H1 (cell line): ENCODE results near the gene NPPA. TPM values are rescaled to one million over a fixed set of nuclear protein-coding genes. Genes with fewer than 3 reads are reported as not detected.

Experiments used
- GABPA ChIP-seq: IDR thresholded peaks from 2 replicates; pipeline ENCODE4 v1.6.1; 2011; ENCODE audit warnings: mild to moderate bottlenecking, low read length, moderate library complexity, borderline replicate concordance; ENCODE audit not compliant: insufficient read depth
- HDAC2 ChIP-seq, 2 experiments: fragments of 300-600 bp in 1 of 2; sonication (generic) in 1 of 2; IDR thresholded peaks; 2 replicates each; pipeline ENCODE4 v1.6.1; 2011 to 2012; ENCODE audit warnings: low read depth in 2 of 2, low read length in 2 of 2, mild to moderate bottlenecking in 2 of 2, moderate library complexity in 2 of 2, borderline replicate concordance in 1 of 2, inconsistent platforms in 1 of 2
- KDM1A ChIP-seq: fragments of 200-600, 300-600 bp; sonication (generic); IDR thresholded peaks from 2 replicates; pipeline ENCODE4 v1.7.1; 2016; ENCODE audit warnings: mild to moderate bottlenecking, low read length, borderline replicate concordance
- KDM4A ChIP-seq: IDR thresholded peaks from one replicate; pipeline ENCODE4 v1.7.1; 2012; ENCODE audit warnings: low read depth, mild to moderate bottlenecking, moderate library complexity, low read length, inconsistent platforms; ENCODE audit not compliant: severe bottlenecking
- KDM5A ChIP-seq: fragments of 200-600 bp; IDR thresholded peaks from 2 replicates; pipeline ENCODE4 v1.7.1; 2012; ENCODE audit warnings: mild to moderate bottlenecking, low read length, inconsistent platforms, mixed read lengths
- SP4 ChIP-seq: IDR thresholded peaks from 2 replicates; pipeline ENCODE4 v1.6.1; 2012; ENCODE audit warnings: low read length, inconsistent platforms
- polyA plus RNA-seq, 7 experiments: library from polyadenylated mRNA; depleted of rRNA in 3 of 7; stranded (reverse) in 5 of 7; unstranded in 2 of 7; fragments of >200 nt in 5 of 7; fragments of 200-250 nt in 2 of 7; gene quantifications; 1 replicate in 5 of 7; 2 replicates in 1 of 7; 4 replicates in 1 of 7; pipeline versions ENCODE4 v1.2.1 to v1.2.3, GENCODE V29; 2011 to 2013; ENCODE audit warnings: missing spikeins in 2 of 7, mixed read lengths in 2 of 7
- total RNA-seq: library from RNA; stranded (reverse); fragmentation: NEBNext Ultra II Directional; extraction: Animal tissue kit (Norgen Biotek cat#: 25700); gene quantifications from 2 replicates; pipeline ENCODE4 v1.2.1, GENCODE V29; 2021
- TF ChIP-seq, protein P1 (sequence below): fragments of 300-600 bp; sonication (generic); IDR thresholded peaks from 2 replicates; pipeline ENCODE4 v1.7.1; 2012; ENCODE audit warnings: low read length, moderate library complexity, mild to moderate bottlenecking, inconsistent platforms; ENCODE audit not compliant: insufficient replicate concordance

Gene NPPA
- total and polyA plus RNA-seq, 2 of the 8 experiments (the other 6 are each of a cell fraction or from before 2014, with no cell fraction given) = not detected

DNA sequence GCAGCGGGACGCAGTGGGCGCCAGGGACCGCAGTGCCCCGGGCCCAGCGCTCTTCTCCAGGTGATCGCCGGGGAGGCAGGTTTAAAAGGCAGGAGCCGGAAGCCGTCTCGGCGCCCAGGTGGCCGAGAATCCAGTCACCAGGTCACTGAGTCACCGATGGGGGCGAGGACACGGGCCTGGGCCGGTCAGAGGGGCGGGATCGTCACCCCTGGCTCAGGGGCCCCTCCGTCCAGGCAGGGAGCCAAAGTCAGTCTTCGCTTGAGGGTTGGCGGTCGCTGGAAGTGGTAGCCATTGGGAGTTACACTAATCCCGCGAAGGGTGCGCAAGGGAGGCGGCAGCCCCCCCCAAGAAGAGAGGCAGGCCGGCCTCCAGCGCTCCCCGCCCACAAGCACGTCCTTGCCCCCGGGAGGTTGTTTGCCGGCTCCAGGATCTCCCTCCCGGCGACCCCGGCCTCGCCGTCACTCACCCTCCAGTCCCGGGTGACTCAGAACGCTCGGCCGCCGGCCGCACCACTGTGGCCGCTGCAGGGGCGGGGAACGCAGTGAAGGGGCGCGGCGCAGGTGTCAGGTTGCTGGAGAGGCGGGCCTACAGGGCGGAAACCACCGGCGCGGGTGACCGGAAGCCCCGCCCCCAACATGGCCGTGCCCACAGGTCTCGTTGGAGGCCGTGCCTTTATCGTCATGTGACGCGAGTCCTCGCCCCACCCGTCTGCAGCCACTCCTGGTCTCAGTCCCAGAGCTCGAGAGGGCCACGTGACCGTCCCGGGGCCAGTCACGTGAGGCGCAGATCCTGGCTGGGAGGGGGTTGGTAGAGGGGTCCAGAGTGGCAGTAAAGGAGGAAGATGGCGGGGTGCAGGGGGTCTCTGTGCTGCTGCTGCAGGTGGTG, 41.9 kb downstream of the NPPA start, which contains the start of the genes CLCN6 and MTHFR (continued):
- TF ChIP-seq GABPA = peak; percentile 50; the same call in 1 of the 2 replicates
- TF ChIP-seq HDAC2 (IDR thresholded peaks at IDR 0.05; ENCODE audit: borderline replicate concordance in 1 of 2, low read depth in 2 of 2, low read length in 2 of 2) = peak in 1 of 2 experiments; percentile 78; a peak in 3 of 4 replicates
- TF ChIP-seq, protein P1, sequence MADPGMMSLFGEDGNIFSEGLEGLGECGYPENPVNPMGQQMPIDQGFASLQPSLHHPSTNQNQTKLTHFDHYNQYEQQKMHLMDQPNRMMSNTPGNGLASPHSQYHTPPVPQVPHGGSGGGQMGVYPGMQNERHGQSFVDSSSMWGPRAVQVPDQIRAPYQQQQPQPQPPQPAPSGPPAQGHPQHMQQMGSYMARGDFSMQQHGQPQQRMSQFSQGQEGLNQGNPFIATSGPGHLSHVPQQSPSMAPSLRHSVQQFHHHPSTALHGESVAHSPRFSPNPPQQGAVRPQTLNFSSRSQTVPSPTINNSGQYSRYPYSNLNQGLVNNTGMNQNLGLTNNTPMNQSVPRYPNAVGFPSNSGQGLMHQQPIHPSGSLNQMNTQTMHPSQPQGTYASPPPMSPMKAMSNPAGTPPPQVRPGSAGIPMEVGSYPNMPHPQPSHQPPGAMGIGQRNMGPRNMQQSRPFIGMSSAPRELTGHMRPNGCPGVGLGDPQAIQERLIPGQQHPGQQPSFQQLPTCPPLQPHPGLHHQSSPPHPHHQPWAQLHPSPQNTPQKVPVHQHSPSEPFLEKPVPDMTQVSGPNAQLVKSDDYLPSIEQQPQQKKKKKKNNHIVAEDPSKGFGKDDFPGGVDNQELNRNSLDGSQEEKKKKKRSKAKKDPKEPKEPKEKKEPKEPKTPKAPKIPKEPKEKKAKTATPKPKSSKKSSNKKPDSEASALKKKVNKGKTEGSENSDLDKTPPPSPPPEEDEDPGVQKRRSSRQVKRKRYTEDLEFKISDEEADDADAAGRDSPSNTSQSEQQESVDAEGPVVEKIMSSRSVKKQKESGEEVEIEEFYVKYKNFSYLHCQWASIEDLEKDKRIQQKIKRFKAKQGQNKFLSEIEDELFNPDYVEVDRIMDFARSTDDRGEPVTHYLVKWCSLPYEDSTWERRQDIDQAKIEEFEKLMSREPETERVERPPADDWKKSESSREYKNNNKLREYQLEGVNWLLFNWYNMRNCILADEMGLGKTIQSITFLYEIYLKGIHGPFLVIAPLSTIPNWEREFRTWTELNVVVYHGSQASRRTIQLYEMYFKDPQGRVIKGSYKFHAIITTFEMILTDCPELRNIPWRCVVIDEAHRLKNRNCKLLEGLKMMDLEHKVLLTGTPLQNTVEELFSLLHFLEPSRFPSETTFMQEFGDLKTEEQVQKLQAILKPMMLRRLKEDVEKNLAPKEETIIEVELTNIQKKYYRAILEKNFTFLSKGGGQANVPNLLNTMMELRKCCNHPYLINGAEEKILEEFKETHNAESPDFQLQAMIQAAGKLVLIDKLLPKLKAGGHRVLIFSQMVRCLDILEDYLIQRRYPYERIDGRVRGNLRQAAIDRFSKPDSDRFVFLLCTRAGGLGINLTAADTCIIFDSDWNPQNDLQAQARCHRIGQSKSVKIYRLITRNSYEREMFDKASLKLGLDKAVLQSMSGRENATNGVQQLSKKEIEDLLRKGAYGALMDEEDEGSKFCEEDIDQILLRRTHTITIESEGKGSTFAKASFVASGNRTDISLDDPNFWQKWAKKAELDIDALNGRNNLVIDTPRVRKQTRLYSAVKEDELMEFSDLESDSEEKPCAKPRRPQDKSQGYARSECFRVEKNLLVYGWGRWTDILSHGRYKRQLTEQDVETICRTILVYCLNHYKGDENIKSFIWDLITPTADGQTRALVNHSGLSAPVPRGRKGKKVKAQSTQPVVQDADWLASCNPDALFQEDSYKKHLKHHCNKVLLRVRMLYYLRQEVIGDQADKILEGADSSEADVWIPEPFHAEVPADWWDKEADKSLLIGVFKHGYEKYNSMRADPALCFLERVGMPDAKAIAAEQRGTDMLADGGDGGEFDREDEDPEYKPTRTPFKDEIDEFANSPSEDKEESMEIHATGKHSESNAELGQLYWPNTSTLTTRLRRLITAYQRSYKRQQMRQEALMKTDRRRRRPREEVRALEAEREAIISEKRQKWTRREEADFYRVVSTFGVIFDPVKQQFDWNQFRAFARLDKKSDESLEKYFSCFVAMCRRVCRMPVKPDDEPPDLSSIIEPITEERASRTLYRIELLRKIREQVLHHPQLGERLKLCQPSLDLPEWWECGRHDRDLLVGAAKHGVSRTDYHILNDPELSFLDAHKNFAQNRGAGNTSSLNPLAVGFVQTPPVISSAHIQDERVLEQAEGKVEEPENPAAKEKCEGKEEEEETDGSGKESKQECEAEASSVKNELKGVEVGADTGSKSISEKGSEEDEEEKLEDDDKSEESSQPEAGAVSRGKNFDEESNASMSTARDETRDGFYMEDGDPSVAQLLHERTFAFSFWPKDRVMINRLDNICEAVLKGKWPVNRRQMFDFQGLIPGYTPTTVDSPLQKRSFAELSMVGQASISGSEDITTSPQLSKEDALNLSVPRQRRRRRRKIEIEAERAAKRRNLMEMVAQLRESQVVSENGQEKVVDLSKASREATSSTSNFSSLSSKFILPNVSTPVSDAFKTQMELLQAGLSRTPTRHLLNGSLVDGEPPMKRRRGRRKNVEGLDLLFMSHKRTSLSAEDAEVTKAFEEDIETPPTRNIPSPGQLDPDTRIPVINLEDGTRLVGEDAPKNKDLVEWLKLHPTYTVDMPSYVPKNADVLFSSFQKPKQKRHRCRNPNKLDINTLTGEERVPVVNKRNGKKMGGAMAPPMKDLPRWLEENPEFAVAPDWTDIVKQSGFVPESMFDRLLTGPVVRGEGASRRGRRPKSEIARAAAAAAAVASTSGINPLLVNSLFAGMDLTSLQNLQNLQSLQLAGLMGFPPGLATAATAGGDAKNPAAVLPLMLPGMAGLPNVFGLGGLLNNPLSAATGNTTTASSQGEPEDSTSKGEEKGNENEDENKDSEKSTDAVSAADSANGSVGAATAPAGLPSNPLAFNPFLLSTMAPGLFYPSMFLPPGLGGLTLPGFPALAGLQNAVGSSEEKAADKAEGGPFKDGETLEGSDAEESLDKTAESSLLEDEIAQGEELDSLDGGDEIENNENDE = no peak
- peak; percentile 38 for TF ChIP-seq KDM4A
- no peak for TF ChIP-seq KDM1A
- TF ChIP-seq KDM5A = no peak
- TF ChIP-seq SP4 = peak; percentile 98
